Myocyte (in vitro differentiated cells): Measurements from ENCODE around the gene FOXO4. TPM values are rescaled to one million over a fixed set of nuclear protein-coding genes. Genes with fewer than 3 reads are reported as not detected.
"Not testable (repeated sequence)": the region's sequence is repeated elsewhere in the genome, so short reads cannot be mapped to it uniquely, and the experiment has no call there.

Experiments used
- DNase-seq: peaks from one replicate; pipeline ENCODE4 v3.0.0-alpha.2; 2012; ENCODE audit warnings: low read depth
- polyA plus RNA-seq: library from polyadenylated mRNA; unstranded; fragments of >200 nt; gene quantifications from one replicate; pipeline ENCODE4 v1.2.1, GENCODE V29; 2012; ENCODE audit warnings: missing spikeins
- total RNA-seq: library from RNA; depleted of rRNA; stranded (reverse); fragments of >200 nt; gene quantifications from 2 replicates; pipeline ENCODE4 v1.2.3, GENCODE V29; 2014

Gene FOXO4
- total RNA-seq: 18.1 and 20.7 TPM in 2 replicates
- 13.9 TPM for polyA plus RNA-seq

- DNase-seq: peak; percentile 86
Observed at GRCh38 chrX:71095555-71095980, at the start of gene FOXO4. Gene FOXO4 (plus strand): TSS chrX:71095851. CDS start chrX:71096529, 678 bp downstream.

- not testable (repeated sequence) for DNase-seq
Observed at GRCh38 chrX:71047891-71048290, 47.8 kb upstream of the FOXO4 start.

- no peak for DNase-seq
Observed at GRCh38 chrX:71052721-71053120, 42.9 kb upstream of the FOXO4 start.

GRCh38 chrX:71053217-71053621 lies 42.4 kb upstream of the FOXO4 start:
- no peak for DNase-seq

- DNase-seq: peak; percentile 12
Observed at GRCh38 chrX:71056867-71057266, 38.8 kb upstream of the FOXO4 start.

GRCh38 chrX:71057848-71058530 lies 37.7 kb upstream of the FOXO4 start:
- DNase-seq: no peak

GRCh38 chrX:71060127-71060526 lies 35.5 kb upstream of the FOXO4 start:
- no peak for DNase-seq

- DNase-seq: no peak
Observed at GRCh38 chrX:71067089-71067488, 28.6 kb upstream of the FOXO4 start.

- no peak for DNase-seq
Observed at GRCh38 chrX:71067712-71068043, 28.0 kb upstream of the FOXO4 start.

- DNase-seq: peak; percentile 93
Observed at GRCh38 chrX:71068044-71068918, 27.4 kb upstream of the FOXO4 start, which contains the start of gene SNX12. Gene SNX12 (minus strand): TSS chrX:71068334. CDS start chrX:71068306, 28 bp downstream.

- no peak for DNase-seq
Observed at GRCh38 chrX:71070531-71070930, 25.1 kb upstream of the FOXO4 start.

- DNase-seq: no peak
Observed at GRCh38 chrX:71081330-71082123, 14.1 kb upstream of the FOXO4 start.

- no peak for DNase-seq
Observed at GRCh38 chrX:71082124-71082647, 13.5 kb upstream of the FOXO4 start.

GRCh38 chrX:71082822-71083221 lies 12.8 kb upstream of the FOXO4 start:
- DNase-seq: no peak

GRCh38 chrX:71085900-71086299 lies 9.8 kb upstream of the FOXO4 start:
- no peak for DNase-seq

GRCh38 chrX:71091263-71091662 lies 4.4 kb upstream of the FOXO4 start:
- no peak for DNase-seq

- DNase-seq: no peak
Observed at GRCh38 chrX:71095033-71095432, 618 bp upstream of the FOXO4 start.

GRCh38 chrX:71095981-71096759 lies 519 bp downstream of the FOXO4 start:
- DNase-seq: peak; percentile 50

GRCh38 chrX:71096760-71097032 lies 1.0 kb downstream of the FOXO4 start:
- DNase-seq: no peak

GRCh38 chrX:71098302-71098701 lies 2.7 kb downstream of the FOXO4 start:
- peak; percentile 56 for DNase-seq
